Stimulated activated CD8-positive, alpha-beta memory T cell treated with anti-CD3 and anti-CD28 coated beads, Interleukin-7, amount 100 ng/mL, for 24 hours (primary cell): Measurements from ENCODE around the gene GUCA1C.

ENCODE experiments used
- DNase-seq: peaks from one replicate; pipeline ENCODE4 v3.0.0-alpha.2; 2020; ENCODE audit warnings: low read depth

GUCA1C gene

GRCh38 chr3:108953700-108954099 is at the start of gene GUCA1C:
TSS of gene GUCA1C (minus strand) at chr3:108953879. CDS start at chr3:108953762, 117 bp downstream.
- DNase-seq = no peak

- DNase-seq = no peak
Measured at GRCh38 chr3:108998436-108998835, 44.8 kb upstream of the GUCA1C start.

- no peak for DNase-seq
Measured at GRCh38 chr3:108985844-108986243, 32.2 kb upstream of the GUCA1C start.

- no peak for DNase-seq
Measured at GRCh38 chr3:108983051-108983450, 29.4 kb upstream of the GUCA1C start.

GRCh38 chr3:108976058-108976457 is 22.4 kb upstream of the GUCA1C start:
- DNase-seq = no peak

GRCh38 chr3:108973019-108973418 is 19.3 kb upstream of the GUCA1C start:
- no peak for DNase-seq

GRCh38 chr3:108972482-108972881 is 18.8 kb upstream of the GUCA1C start:
- DNase-seq = no peak

GRCh38 chr3:108970561-108970960 is 16.9 kb upstream of the GUCA1C start:
- DNase-seq = no peak

- DNase-seq = no peak
Measured at GRCh38 chr3:108966773-108967172, 13.1 kb upstream of the GUCA1C start.

- no peak for DNase-seq
Measured at GRCh38 chr3:108959017-108959416, 5.3 kb upstream of the GUCA1C start.

GRCh38 chr3:108953210-108953609 is 469 bp downstream of the GUCA1C start:
- DNase-seq = no peak

GRCh38 chr3:108951820-108952501 is 1.7 kb downstream of the GUCA1C start:
- DNase-seq = no peak

- DNase-seq = no peak
Measured at GRCh38 chr3:108947855-108948254, 5.8 kb downstream of the GUCA1C start.

- DNase-seq = no peak
Measured at GRCh38 chr3:108946292-108947285, 7.1 kb downstream of the GUCA1C start.

GRCh38 chr3:108940568-108941263 is 13.0 kb downstream of the GUCA1C start:
- no peak for DNase-seq

GRCh38 chr3:108940166-108940565 is 13.5 kb downstream of the GUCA1C start:
- DNase-seq = no peak

GRCh38 chr3:108936924-108937689 is 16.6 kb downstream of the GUCA1C start:
- no peak for DNase-seq

- no peak for DNase-seq
Measured at GRCh38 chr3:108931035-108931434, 22.6 kb downstream of the GUCA1C start.

GRCh38 chr3:108918866-108919265 is 34.8 kb downstream of the GUCA1C start:
- no peak for DNase-seq

GRCh38 chr3:108914774-108915641 is 38.7 kb downstream of the GUCA1C start:
- no peak for DNase-seq

GRCh38 chr3:108909799-108910198 is 43.9 kb downstream of the GUCA1C start:
- no peak for DNase-seq
